ENCODE measurements around the gene ECE1.

Gene ECE1

GRCh38 chr1:21266119-21266774, 24.0 kb downstream of the ECE1 start:
- DNase-seq: no peak

- no peak for DNase-seq
Observed at GRCh38 chr1:21265644-21266043, 24.6 kb downstream of the ECE1 start.

- no peak for DNase-seq
Observed at GRCh38 chr1:21264898-21265297, 25.4 kb downstream of the ECE1 start.

GRCh38 chr1:21263653-21264225, 26.5 kb downstream of the ECE1 start:
- no peak for DNase-seq

- no peak for DNase-seq
Observed at GRCh38 chr1:21263052-21263429, 27.2 kb downstream of the ECE1 start.

- no peak for DNase-seq
Observed at GRCh38 chr1:21262293-21263051, 27.8 kb downstream of the ECE1 start.

- DNase-seq: no peak
Observed at GRCh38 chr1:21261551-21262292, 28.5 kb downstream of the ECE1 start.

- DNase-seq: no peak
Observed at GRCh38 chr1:21260405-21261125, 29.7 kb downstream of the ECE1 start.

GRCh38 chr1:21259316-21260076, 30.8 kb downstream of the ECE1 start:
- DNase-seq: no peak

- no peak for DNase-seq
Observed at GRCh38 chr1:21258331-21259134, 31.7 kb downstream of the ECE1 start.

- DNase-seq: no peak
Observed at GRCh38 chr1:21257431-21258135, 32.7 kb downstream of the ECE1 start.

- no peak for DNase-seq
Observed at GRCh38 chr1:21256776-21257175, 33.5 kb downstream of the ECE1 start.

GRCh38 chr1:21255943-21256320, 34.3 kb downstream of the ECE1 start:
- no peak for DNase-seq

- DNase-seq: peak; percentile 68
Observed at GRCh38 chr1:21255284-21255942, 34.9 kb downstream of the ECE1 start.

- no peak for DNase-seq
Observed at GRCh38 chr1:21254335-21254951, 35.8 kb downstream of the ECE1 start.

GRCh38 chr1:21251773-21252471, 38.3 kb downstream of the ECE1 start:
- DNase-seq: peak; percentile 31

GRCh38 chr1:21249940-21250493, 40.2 kb downstream of the ECE1 start:
- no peak for DNase-seq

GRCh38 chr1:21247892-21248715, 42.2 kb downstream of the ECE1 start:
- no peak for DNase-seq

Data from stimulated activated naive CD4-positive, alpha-beta T cell treated with Interleukin-2 at 50 U/mL for 16 hours (primary cell).